Superior temporal gyrus (tissue), 1 donor: ENCODE measurements around the gene GLIS1.

ENCODE experiments used
- DNase-seq: peaks from one replicate; pipeline ENCODE4 v3.0.0-alpha.2; 2016; ENCODE audit errors: extremely low spot score

The GLIS1 gene

GRCh38 chr1:53678938-53679825 is 59.8 kb downstream of the GLIS1 start:
- no peak for DNase-seq

GRCh38 chr1:53678507-53678906 is 60.5 kb downstream of the GLIS1 start:
- no peak for DNase-seq

- no peak for DNase-seq
Measured at GRCh38 chr1:53678046-53678445, 60.9 kb downstream of the GLIS1 start.

GRCh38 chr1:53677486-53677885 is 61.5 kb downstream of the GLIS1 start:
- DNase-seq = no peak

GRCh38 chr1:53672785-53673184 is 66.2 kb downstream of the GLIS1 start:
- no peak for DNase-seq

- no peak for DNase-seq
Measured at GRCh38 chr1:53672243-53672642, 66.7 kb downstream of the GLIS1 start.

- DNase-seq = no peak
Measured at GRCh38 chr1:53669621-53670191, 69.3 kb downstream of the GLIS1 start.

GRCh38 chr1:53666566-53666965 is 72.4 kb downstream of the GLIS1 start:
- DNase-seq = no peak

- no peak for DNase-seq
Measured at GRCh38 chr1:53665996-53666395, 73.0 kb downstream of the GLIS1 start.

GRCh38 chr1:53663529-53664300 is 75.2 kb downstream of the GLIS1 start:
- DNase-seq = no peak

- DNase-seq = no peak
Measured at GRCh38 chr1:53662951-53663350, 76.0 kb downstream of the GLIS1 start.

- DNase-seq = no peak
Measured at GRCh38 chr1:53662169-53662568, 76.8 kb downstream of the GLIS1 start.

- no peak for DNase-seq
Measured at GRCh38 chr1:53661496-53661895, 77.5 kb downstream of the GLIS1 start.

GRCh38 chr1:53660666-53661065 is 78.3 kb downstream of the GLIS1 start:
- no peak for DNase-seq

- no peak for DNase-seq
Measured at GRCh38 chr1:53659436-53659835, 79.5 kb downstream of the GLIS1 start.

- DNase-seq = no peak
Measured at GRCh38 chr1:53658489-53659230, 80.3 kb downstream of the GLIS1 start.

- DNase-seq = no peak
Measured at GRCh38 chr1:53657891-53658396, 81.0 kb downstream of the GLIS1 start.

GRCh38 chr1:53657531-53657805 is 81.5 kb downstream of the GLIS1 start:
- DNase-seq = no peak

GRCh38 chr1:53656747-53657530 is 82.0 kb downstream of the GLIS1 start:
- DNase-seq = no peak

GRCh38 chr1:53655931-53656746 is 82.8 kb downstream of the GLIS1 start:
- DNase-seq = no peak
